GM12878 (cell line): ENCODE measurements around the gene MYL7. TPM values are rescaled to one million over a fixed set of nuclear protein-coding genes. Genes with fewer than 3 reads are reported as not detected.

Experiments used
- ATAC-seq: fragments of 200-7000 bp; cut with Tn5 transposase; 3 replicates; pipeline ENCODE4 v1.9.1; 2020; ENCODE audit warnings: mild to moderate bottlenecking, moderate library complexity
- BruUV-seq: library from RNA; stranded (reverse); fragments of 400-500 nt; replicated peaks from 2 replicates; lab custom pipeline; 2021; lab: Mats Ljungman, UMichigan
- CTCF ChIA-PET: fragments of 300-600 bp; sonication (Branson Sonifier 250); formaldehyde crosslinking; extraction: SDS; loops from one replicate; lab custom pipeline; 2021; ENCODE audit warnings: inconsistent platforms; lab: Yijun Ruan, JAX
- POLR2A ChIA-PET: fragments of 350-600 bp; formaldehyde crosslinking; extraction: SDS; loops from one replicate; lab custom pipeline; 2021; ENCODE audit warnings: inconsistent platforms; lab: Charles Lee
- RAD21 ChIA-PET: fragments of 300-600 bp; sonication (Branson Sonifier 250); formaldehyde crosslinking; loops from one replicate; lab custom pipeline; 2023; ENCODE audit warnings: antibody characterized with exemption; ENCODE audit not compliant: unreplicated experiment; lab: Charles Lee
- SMC1A ChIA-PET: fragments of 300-600 bp; sonication (Branson Sonifier 250); formaldehyde crosslinking; loops from one replicate; lab custom pipeline; 2023; ENCODE audit not compliant: unreplicated experiment, uncharacterized antibody; lab: Charles Lee
- DNase-seq: peaks from one replicate; pipeline ENCODE4 v3.0.0-alpha.2; 2011; ENCODE audit warnings: low read depth, low spot score
- FAIRE-seq: peaks from 3 replicates; lab custom pipeline; 2011; peaks lifted over from hg19 to GRCh38; lab: Jason Lieb, UNC
- H2AFZ ChIP-seq: 2 replicates; pipeline ENCODE4 v1.6.0; 2011; ENCODE audit warnings: low read depth, low read length, control low read depth; ENCODE audit not compliant: control insufficient read depth
- H3K27ac ChIP-seq: 2 replicates; pipeline ENCODE4 v1.5.1; 2011; ENCODE audit warnings: control low read depth; ENCODE audit not compliant: control insufficient read depth, insufficient read depth
- H3K27me3 ChIP-seq, 2 experiments: replicated peaks in 1 of 2; 2 replicates each; pipeline versions ENCODE4 v1.6.0 to v1.6.1; 2011; ENCODE audit warnings: low read length in 1 of 2; ENCODE audit not compliant: control insufficient read depth in 2 of 2, insufficient read depth in 2 of 2
- H3K36me3 ChIP-seq, 2 experiments: 2 replicates each; pipeline ENCODE4 v1.5.1; 2011; ENCODE audit warnings: low read length in 1 of 2; ENCODE audit not compliant: control insufficient read depth in 2 of 2, insufficient read depth in 2 of 2
- H3K4me1 ChIP-seq: 2 replicates; pipeline ENCODE4 v1.6.1; 2011; ENCODE audit warnings: mild to moderate bottlenecking, low read length, moderate library complexity, mixed read lengths; ENCODE audit not compliant: control insufficient read depth, insufficient read depth
- H3K4me2 ChIP-seq: 2 replicates; pipeline ENCODE4 v1.6.0; 2011; ENCODE audit warnings: control low read depth; ENCODE audit not compliant: control insufficient read depth, insufficient read depth
- H3K4me3 ChIP-seq: fragments of 200-600 bp; sonication (generic); 2 replicates; pipeline ENCODE4 v1.5.1; 2016
- H3K79me2 ChIP-seq: 2 replicates; pipeline ENCODE4 v1.6.0; 2011; ENCODE audit warnings: low read length; ENCODE audit not compliant: control insufficient read depth, insufficient read depth
- H3K9ac ChIP-seq: 2 replicates; pipeline ENCODE4 v1.8.0; 2011; ENCODE audit warnings: low read length, control low read depth, mixed read lengths; ENCODE audit not compliant: control insufficient read depth, insufficient read depth
- H3K9me3 ChIP-seq: replicated peaks from 3 replicates; pipeline ENCODE4 v1.5.1; 2011; ENCODE audit warnings: mild to moderate bottlenecking, low read length; ENCODE audit not compliant: control insufficient read depth, insufficient read depth
- H4K20me1 ChIP-seq: 2 replicates; pipeline ENCODE4 v1.6.0; 2011; ENCODE audit not compliant: control insufficient read depth, insufficient read depth
- NKRF ChIP-seq: fragments of 450-650 bp; conservative IDR thresholded peaks from 2 replicates; pipeline ENCODE4 v1.6.1; 2017; ENCODE audit warnings: mild to moderate bottlenecking, moderate library complexity
- SPI1 ChIP-seq: IDR thresholded peaks from 2 replicates; pipeline ENCODE4 v1.6.1; 2011; ENCODE audit warnings: low read depth, mild to moderate bottlenecking, low read length, moderate library complexity, borderline replicate concordance; ENCODE audit not compliant: insufficient read depth
- YY1 ChIP-seq: IDR thresholded peaks from 2 replicates; pipeline ENCODE4 v1.6.1; 2011; ENCODE audit warnings: low read depth, mild to moderate bottlenecking, low read length
- WGBS: methylation state at CpG from one replicate; pipeline ENCODE4 v1.1.6; 2016; ENCODE audit warnings: low lambda C conversion rate; ENCODE audit not compliant: insufficient replicate concordance, insufficient coverage; ENCODE audit errors: missing lambda C conversion rate; 5-methylcytosine and 5-hydroxymethylcytosine counted together
- in situ Hi-C: fragments of 300-500 bp; cut with MboI; formaldehyde crosslinking; loops from 9 replicates; pipeline ENCODE4 v1.14.3; 2018; ENCODE audit warnings: mixed read lengths
- intact Hi-C: fragments of 100-400 bp; cut with micrococcal nuclease; formaldehyde crosslinking; loops from one replicate; pipeline ENCODE4 v1.14.2; 2022; ENCODE audit not compliant: unreplicated experiment
- polyA plus RNA-seq, 11 experiments: library from polyadenylated mRNA; depleted of rRNA in 4 of 11; unstranded in 6 of 11; stranded (reverse) in 5 of 11; fragments of >200 nt; fragmentation: Nextera tagmentation in 4 of 11; fragmentation: Illumina TruSeq in 1 of 11; extraction: Ambion mirVana in 4 of 11; extraction: Trizol in 1 of 11; gene quantifications; 1 replicate in 1 of 11; 2 replicates in 10 of 11; pipeline versions ENCODE4 v1.2.1 to v1.2.3, GENCODE V29; 2011 to 2016; ENCODE audit warnings: inconsistent platforms in 2 of 11, missing spikeins in 2 of 11, low read depth in 1 of 11
- total RNA-seq, 4 experiments: library from RNA; depleted of rRNA in 3 of 4; stranded (reverse); fragments of >200 nt in 3 of 4; fragmentation: Illumina TruSeq in 1 of 4; extraction: Trizol in 1 of 4; gene quantifications; 2 replicates each; pipeline versions ENCODE4 v1.2.1 to v1.2.3, GENCODE V29; 2013 to 2021

Gene MYL7
- total and polyA plus RNA-seq, 10 of the 15 experiments (the other 5 are each of a cell fraction or from before 2014, with no cell fraction given): 1.9 TPM; not detected in 9

- in situ Hi-C loops: no loop called here
- Histone ChIP-seq H3K27ac (no peak overlapping the region), H3K27me3 (peaks cover 11 to 15% of the 10 kb centered on the region in 2 experiments), H4K20me1 (no peaks in the 10 kb centered on the region), H3K9ac (no peak overlapping the region), H3K79me2 (no peaks in the 10 kb centered on the region), H3K9me3 (no peaks in the 10 kb centered on the region), H3K36me3 (no peaks in the 10 kb centered on the region), H3K4me3 (no peak overlapping the region), H3K4me1 (no peaks in the 10 kb centered on the region), H2AFZ (no peak overlapping the region), H3K4me2 (no peak overlapping the region)
- DNase-seq: no peak
- no TSS peak for BruUV-seq
- no peak for TF ChIP-seq NKRF
- ATAC-seq: no peak
- intact Hi-C loops: no loop called here
- FAIRE-seq: no peak
- SMC1A ChIA-PET: no interaction called here
- POLR2A ChIA-PET: interaction anchor here (1.0 kb wide), 1 partner anchor 25 kb away, joined by 5 read pairs; no protein-coding TSS in a partner anchor
- RAD21 ChIA-PET: no interaction called here
- 31% methylated on average over 10 of the region's 10 CpGs for WGBS
- CTCF ChIA-PET: no interaction called here
Measured at GRCh38 chr7:44106311-44107065, 34.6 kb downstream of the MYL7 start.

GRCh38 chr7:44105832-44106231 is 35.3 kb downstream of the MYL7 start:
- CTCF ChIA-PET: interaction anchor here (1.0 kb wide), 1 partner anchor 17 kb away, joined by 3 read pairs; no protein-coding TSS in a partner anchor
- Histone ChIP-seq H3K4me3 (no peak overlapping the region), H3K36me3 (no peaks in the 10 kb centered on the region), H3K79me2 (no peaks in the 10 kb centered on the region), H2AFZ (no peak overlapping the region), H3K4me1 (no peaks in the 10 kb centered on the region), H3K4me2 (no peak overlapping the region), H3K9ac (no peak overlapping the region), H3K27me3 (peaks cover 11 to 15% of the 10 kb centered on the region in 2 experiments), H4K20me1 (no peaks in the 10 kb centered on the region), H3K9me3 (no peaks in the 10 kb centered on the region), H3K27ac (no peak overlapping the region)
- 0% methylated on average over 2 of the region's 2 CpGs for WGBS
- no peak for DNase-seq
- FAIRE-seq: no peak
- POLR2A ChIA-PET: interaction anchor here (1.0 kb wide), 1 partner anchor 25 kb away, joined by 5 read pairs; no protein-coding TSS in a partner anchor
- RAD21 ChIA-PET: no interaction called here
- no TSS peak for BruUV-seq
- TF ChIP-seq SPI1 (peak; percentile 36; the same call in 1 of the 2 replicates), YY1 (no peak)
- SMC1A ChIA-PET: no interaction called here
- intact Hi-C loops: no loop called here
- no peak for ATAC-seq
- in situ Hi-C loops: no loop called here
